Measurements from ENCODE around the gene PTPRD. TPM values are rescaled to one million over a fixed set of nuclear protein-coding genes. Genes with fewer than 3 reads are reported as not detected.

The PTPRD gene
- total RNA-seq, 1 experiment from 2014 or later: not detected

DNA sequence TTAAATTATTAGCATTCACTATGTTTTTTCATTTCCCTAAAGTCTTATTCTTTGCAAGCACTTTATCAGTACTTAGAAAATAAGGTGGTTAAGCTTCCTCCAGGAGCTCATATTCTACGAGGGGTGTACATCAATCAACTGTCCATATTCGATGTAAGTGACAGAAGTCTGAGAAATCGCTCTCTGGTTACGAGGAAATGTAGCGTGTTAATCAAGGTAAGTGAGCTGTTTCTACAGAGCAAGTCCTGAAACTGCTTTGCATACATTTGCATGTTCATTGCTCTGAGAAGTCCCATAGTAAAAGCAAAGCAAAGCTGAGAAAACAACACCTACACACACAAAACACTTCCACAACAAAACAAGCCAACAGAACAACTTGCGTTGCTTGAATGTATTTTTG lies 1919.3 kb downstream of the PTPRD start:
- Mint-ChIP-seq H3K4me1 (ENCODE audit: insufficient read depth, unreplicated experiment) (no peaks in the 10 kb centered on the region), H3K36me3 (ENCODE audit: insufficient read depth, unreplicated experiment) (no peaks in the 10 kb centered on the region), H3K27me3 (ENCODE audit: insufficient read depth, unreplicated experiment) (no peaks in the 10 kb centered on the region), H3K4me3 (ENCODE audit: unreplicated experiment) (no peak overlapping the region), H3K27ac (ENCODE audit: low read depth, unreplicated experiment) (no peak overlapping the region), H3K9me3 (ENCODE audit: unreplicated experiment) (peaks cover 10% of the 10 kb centered on the region)
- CTCF ChIA-PET: no interaction called here
- DNase-seq (ENCODE audit: unreplicated experiment): no peak
- POLR2A ChIA-PET: no interaction called here
- TF ChIP-seq, protein P1, sequence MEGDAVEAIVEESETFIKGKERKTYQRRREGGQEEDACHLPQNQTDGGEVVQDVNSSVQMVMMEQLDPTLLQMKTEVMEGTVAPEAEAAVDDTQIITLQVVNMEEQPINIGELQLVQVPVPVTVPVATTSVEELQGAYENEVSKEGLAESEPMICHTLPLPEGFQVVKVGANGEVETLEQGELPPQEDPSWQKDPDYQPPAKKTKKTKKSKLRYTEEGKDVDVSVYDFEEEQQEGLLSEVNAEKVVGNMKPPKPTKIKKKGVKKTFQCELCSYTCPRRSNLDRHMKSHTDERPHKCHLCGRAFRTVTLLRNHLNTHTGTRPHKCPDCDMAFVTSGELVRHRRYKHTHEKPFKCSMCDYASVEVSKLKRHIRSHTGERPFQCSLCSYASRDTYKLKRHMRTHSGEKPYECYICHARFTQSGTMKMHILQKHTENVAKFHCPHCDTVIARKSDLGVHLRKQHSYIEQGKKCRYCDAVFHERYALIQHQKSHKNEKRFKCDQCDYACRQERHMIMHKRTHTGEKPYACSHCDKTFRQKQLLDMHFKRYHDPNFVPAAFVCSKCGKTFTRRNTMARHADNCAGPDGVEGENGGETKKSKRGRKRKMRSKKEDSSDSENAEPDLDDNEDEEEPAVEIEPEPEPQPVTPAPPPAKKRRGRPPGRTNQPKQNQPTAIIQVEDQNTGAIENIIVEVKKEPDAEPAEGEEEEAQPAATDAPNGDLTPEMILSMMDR (IDR thresholded peaks at IDR 0.05; ENCODE audit: unreplicated experiment): no peak
- intact Hi-C loops (cut with micrococcal nuclease): no loop called here
- no TSS peak for BruUV-seq (replicated peaks)

DNA sequence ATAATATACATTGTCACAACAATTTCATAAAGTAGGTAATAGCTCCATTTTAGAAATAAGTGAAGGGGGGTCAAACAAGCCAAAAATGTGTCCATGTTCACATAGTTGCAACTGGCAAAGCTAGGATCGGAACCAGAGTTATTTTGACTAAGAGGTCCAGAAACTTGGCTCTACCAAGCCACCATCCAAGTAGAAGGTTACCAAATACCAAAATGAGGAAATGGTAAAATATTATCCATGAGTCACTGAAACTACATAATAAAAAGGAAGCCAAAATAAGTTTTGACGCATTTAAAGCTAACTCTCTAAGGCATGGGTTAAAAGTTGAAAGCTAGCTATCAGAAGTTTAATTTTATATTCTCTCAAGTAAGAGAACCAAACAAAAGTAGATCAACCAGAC lies 1926.3 kb downstream of the PTPRD start:
- Mint-ChIP-seq H3K27ac (ENCODE audit: low read depth, unreplicated experiment) (no peak overlapping the region), H3K4me3 (ENCODE audit: unreplicated experiment) (no peak overlapping the region), H3K4me1 (ENCODE audit: insufficient read depth, unreplicated experiment) (no peaks in the 10 kb centered on the region), H3K27me3 (ENCODE audit: insufficient read depth, unreplicated experiment) (no peaks in the 10 kb centered on the region), H3K36me3 (ENCODE audit: insufficient read depth, unreplicated experiment) (no peaks in the 10 kb centered on the region), H3K9me3 (ENCODE audit: unreplicated experiment) (no peaks in the 10 kb centered on the region)
- ChIA-PET CTCF (no interaction called here), POLR2A (no interaction called here)
- peak; percentile 4 for DNase-seq (ENCODE audit: unreplicated experiment)
- BruUV-seq (replicated peaks): no TSS peak
- intact Hi-C loops (cut with micrococcal nuclease): no loop called here
- TF ChIP-seq, protein P1 (IDR thresholded peaks at IDR 0.05; ENCODE audit: unreplicated experiment): no peak

DNA sequence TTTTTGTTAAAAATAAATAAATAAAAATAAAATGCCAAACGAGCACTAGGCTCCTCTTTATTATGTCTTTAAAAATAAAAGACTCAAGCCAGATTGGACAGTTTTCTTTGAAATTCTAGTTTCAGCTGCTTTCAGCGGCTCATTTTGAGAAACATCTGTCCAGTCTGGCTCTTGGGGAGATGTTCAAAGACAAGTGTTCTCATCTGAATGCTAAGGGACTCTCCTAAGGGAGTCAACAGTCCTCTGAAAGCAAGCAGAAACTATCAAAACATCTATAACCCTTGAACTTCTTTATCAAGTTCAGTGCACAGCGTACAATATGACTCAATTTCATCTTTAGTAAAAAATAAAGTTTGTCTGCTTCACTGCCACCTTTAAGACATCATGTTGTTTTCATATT lies 1927.0 kb downstream of the PTPRD start:
- no TSS peak for BruUV-seq (replicated peaks)
- H3K36me3 Mint-ChIP-seq (ENCODE audit: insufficient read depth, unreplicated experiment): no peaks in the 10 kb centered on the region
- CTCF ChIA-PET: interaction anchor here (0.6 kb wide), 1 partner anchor 60 kb away, joined by 4 read pairs; no protein-coding TSS in a partner anchor
- DNase-seq (ENCODE audit: unreplicated experiment): no peak
- no peaks in the 10 kb centered on the region for H3K4me1 Mint-ChIP-seq (ENCODE audit: insufficient read depth, unreplicated experiment)
- TF ChIP-seq, protein P1 (IDR thresholded peaks at IDR 0.05; ENCODE audit: unreplicated experiment): no peak
- no peak overlapping the region for H3K4me3 Mint-ChIP-seq (ENCODE audit: unreplicated experiment)
- no peaks in the 10 kb centered on the region for H3K27me3 Mint-ChIP-seq (ENCODE audit: insufficient read depth, unreplicated experiment)
- H3K27ac Mint-ChIP-seq (ENCODE audit: low read depth, unreplicated experiment): no peak overlapping the region
- POLR2A ChIA-PET: no interaction called here
- intact Hi-C loops (cut with micrococcal nuclease): no loop called here
- H3K9me3 Mint-ChIP-seq (ENCODE audit: unreplicated experiment): no peaks in the 10 kb centered on the region

DNA sequence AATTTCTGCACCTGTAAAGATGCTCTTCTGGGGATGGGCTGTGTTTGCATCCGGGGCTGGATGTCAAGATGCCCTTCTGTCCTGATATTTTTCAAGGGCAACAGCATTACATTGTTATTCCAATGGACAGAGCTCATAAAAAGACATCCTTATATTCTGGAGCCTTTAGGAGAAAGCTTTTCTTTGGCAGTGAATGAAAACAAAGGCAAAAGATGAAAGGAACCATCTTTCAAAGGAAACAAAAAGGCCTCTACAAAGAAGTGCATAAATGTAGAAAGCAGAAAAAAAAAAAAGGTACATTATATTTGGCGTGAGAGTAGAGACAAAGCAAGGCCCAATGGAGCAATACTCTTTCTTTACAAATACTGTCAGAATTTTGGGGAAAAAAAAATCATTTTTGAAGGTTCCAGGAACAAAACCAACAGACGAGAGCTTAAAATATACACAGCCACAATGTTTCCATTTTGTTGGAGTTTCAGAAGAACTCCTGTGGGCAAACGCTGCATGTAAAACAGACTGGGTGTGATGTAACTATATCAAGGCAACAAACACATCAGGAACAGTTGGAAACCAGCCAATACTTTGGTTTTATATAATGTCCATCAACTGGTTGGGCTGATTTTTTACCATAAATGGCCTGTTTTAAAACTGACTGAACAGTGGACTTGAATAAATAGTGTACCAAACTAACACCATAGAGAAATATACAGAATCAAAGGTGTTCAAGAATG lies 1927.7 kb downstream of the PTPRD start:
- BruUV-seq (replicated peaks): no TSS peak
- Mint-ChIP-seq H3K4me3 (ENCODE audit: unreplicated experiment) (no peak overlapping the region), H3K27me3 (ENCODE audit: insufficient read depth, unreplicated experiment) (no peaks in the 10 kb centered on the region), H3K27ac (ENCODE audit: low read depth, unreplicated experiment) (no peak overlapping the region), H3K4me1 (ENCODE audit: insufficient read depth, unreplicated experiment) (no peaks in the 10 kb centered on the region), H3K9me3 (ENCODE audit: unreplicated experiment) (no peaks in the 10 kb centered on the region), H3K36me3 (ENCODE audit: insufficient read depth, unreplicated experiment) (no peaks in the 10 kb centered on the region)
- TF ChIP-seq, protein P1 (IDR thresholded peaks at IDR 0.05; ENCODE audit: unreplicated experiment): no peak
- ChIA-PET CTCF (interaction anchor here (0.6 kb wide), 2 partner anchors 61 to 589 kb away, joined by 3 to 4 read pairs; no protein-coding TSS in a partner anchor), POLR2A (no interaction called here)
- no peak for DNase-seq (ENCODE audit: unreplicated experiment)
- intact Hi-C loops (cut with micrococcal nuclease): no loop called here
